Heart left ventricle (tissue), 13 donors: ENCODE results near the gene LRBA.

Experiments
- POLR2A ChIP-seq, 2 donors: fragments of 450-650 bp; IDR thresholded peaks; one replicate each; pipeline ENCODE4 v1.6.1; 2017; ENCODE audit warnings: antibody characterized with exemption in 2 of 2, mild to moderate bottlenecking in 2 of 2, moderate library complexity in 2 of 2
- TF ChIP-seq, protein P1 (sequence below), 12 donors: fragments of 200-600 bp; sonication (generic) in 4 of 12; IDR thresholded peaks; one replicate each; pipeline versions ENCODE4 v1.5.0 to v1.8.0; 2018 to 2022; ENCODE audit warnings: antibody characterized with exemption in 12 of 12, mild to moderate bottlenecking in 5 of 12
- donor health status: ischemic (EF 13 %, LVEDD 7.1; RV severe dilation, severe dysfunction).
- donor health status: DM: no; HTN: yes; CAD: no.
- donor health status: DM: no; HTN: no; CAD: no.
- donor health status: ischemic (EF 25% LVEDD 6.9; RV normal size, moderate dysfunction).
- donor health status: ischemic (EF 25% LVEDD 5.7; RV mildly dilated, moderate dysfunction).
- donor health status: ischemic (EF 35%, LVEDD 5.7; RV mildly dilated, moderate dysfunction).
- donor health status: nonischemic (EF 11% LVEDD 7.7; RV severe dilation, severe dysfunction).
- donor health status: DM: yes; HTN: yes; CAD: no.
- donor health status: PGD.
- donor health status: ischemic (EF 29% LVEDD 5.4; RV normal size, mild dysfunction).
- donor health status: nonischemic (EF 23%, LVEDD 6.1; RV moderate dilation, normal function).

GRCh38 chr4:150561143-150561737 lies 453.8 kb downstream of the LRBA start:
- TF ChIP-seq POLR2A (IDR thresholded peaks at IDR 0.05): no peak
- TF ChIP-seq, protein P1, sequence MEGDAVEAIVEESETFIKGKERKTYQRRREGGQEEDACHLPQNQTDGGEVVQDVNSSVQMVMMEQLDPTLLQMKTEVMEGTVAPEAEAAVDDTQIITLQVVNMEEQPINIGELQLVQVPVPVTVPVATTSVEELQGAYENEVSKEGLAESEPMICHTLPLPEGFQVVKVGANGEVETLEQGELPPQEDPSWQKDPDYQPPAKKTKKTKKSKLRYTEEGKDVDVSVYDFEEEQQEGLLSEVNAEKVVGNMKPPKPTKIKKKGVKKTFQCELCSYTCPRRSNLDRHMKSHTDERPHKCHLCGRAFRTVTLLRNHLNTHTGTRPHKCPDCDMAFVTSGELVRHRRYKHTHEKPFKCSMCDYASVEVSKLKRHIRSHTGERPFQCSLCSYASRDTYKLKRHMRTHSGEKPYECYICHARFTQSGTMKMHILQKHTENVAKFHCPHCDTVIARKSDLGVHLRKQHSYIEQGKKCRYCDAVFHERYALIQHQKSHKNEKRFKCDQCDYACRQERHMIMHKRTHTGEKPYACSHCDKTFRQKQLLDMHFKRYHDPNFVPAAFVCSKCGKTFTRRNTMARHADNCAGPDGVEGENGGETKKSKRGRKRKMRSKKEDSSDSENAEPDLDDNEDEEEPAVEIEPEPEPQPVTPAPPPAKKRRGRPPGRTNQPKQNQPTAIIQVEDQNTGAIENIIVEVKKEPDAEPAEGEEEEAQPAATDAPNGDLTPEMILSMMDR (IDR thresholded peaks at IDR 0.05): no peak
